WTC11 (cell line): ENCODE results near the gene TIFAB. TPM values are rescaled to one million over a fixed set of nuclear protein-coding genes. Genes with fewer than 3 reads are reported as not detected.

Source experiments
- ATAC-seq: fragments of 200-7000 bp; cut with Tn5 transposase; 2 replicates; pipeline ENCODE4 v1.10.0; 2021; ENCODE audit warnings: mild to moderate bottlenecking, moderate library complexity
- CTCF ChIA-PET: fragments of 300-600 bp; sonication (Branson Sonifier 250); formaldehyde crosslinking; loops from one replicate; lab custom pipeline; 2021; ENCODE audit warnings: antibody characterized with exemption; lab: Charles Lee
- POLR2A ChIA-PET: fragments of 350-600 bp; sonication (Branson Sonifier 250); formaldehyde crosslinking; loops from one replicate; lab custom pipeline; 2021; ENCODE audit warnings: antibody characterized with exemption; lab: Charles Lee
- DNase-seq: peaks from one replicate; pipeline ENCODE4 v3.0.0; 2021; ENCODE audit warnings: low spot score
- H3K27ac Mint-ChIP-seq: 2 replicates; pipeline ENCODE4 v1.8.0; 2021; ENCODE audit warnings: mixed read lengths
- H3K27me3 Mint-ChIP-seq: 2 replicates; pipeline ENCODE4 v1.8.0; 2021; ENCODE audit warnings: low read depth, mild to moderate bottlenecking, moderate library complexity, mixed read lengths
- H3K36me3 Mint-ChIP-seq: 2 replicates; pipeline ENCODE4 v1.8.0; 2021; ENCODE audit warnings: mixed read lengths
- H3K4me1 Mint-ChIP-seq: 2 replicates; pipeline ENCODE4 v1.8.0; 2022; ENCODE audit warnings: mixed read lengths
- H3K4me3 Mint-ChIP-seq: 2 replicates; pipeline ENCODE4 v1.8.0; 2021; ENCODE audit warnings: mild to moderate bottlenecking, moderate library complexity, mixed read lengths
- H3K9me3 Mint-ChIP-seq: 2 replicates; pipeline ENCODE4 v1.8.0; 2021; ENCODE audit warnings: mixed read lengths
- ATF6 ChIP-seq: sonication (generic); formaldehyde crosslinking; IDR thresholded peaks from 2 replicates; pipeline ENCODE4 v1.8.1; 2023; ENCODE audit warnings: mild to moderate bottlenecking, missing genetic modification reagents
- CREB1 ChIP-seq: sonication (generic); formaldehyde crosslinking; IDR thresholded peaks from 2 replicates; pipeline ENCODE4 v1.8.0; 2023; ENCODE audit warnings: mild to moderate bottlenecking, missing genetic modification reagents
- CREM ChIP-seq: sonication (generic); formaldehyde crosslinking; IDR thresholded peaks from 2 replicates; pipeline ENCODE4 v1.8.1; 2022; ENCODE audit warnings: mild to moderate bottlenecking, missing genetic modification reagents, moderate library complexity
- ELF4 ChIP-seq: sonication (generic); formaldehyde crosslinking; IDR thresholded peaks from 2 replicates; pipeline ENCODE4 v1.8.1; 2022; ENCODE audit warnings: low read depth, mild to moderate bottlenecking, moderate library complexity, missing genetic modification reagents
- FOXJ3 ChIP-seq: sonication (generic); formaldehyde crosslinking; IDR thresholded peaks from 2 replicates; pipeline ENCODE4 v1.9.0; 2021; ENCODE audit warnings: missing genetic modification reagents, mild to moderate bottlenecking, borderline replicate concordance
- GABPB1 ChIP-seq: sonication (generic); formaldehyde crosslinking; IDR thresholded peaks from 2 replicates; pipeline ENCODE4 v1.8.1; 2023; ENCODE audit warnings: mild to moderate bottlenecking, missing genetic modification reagents
- IRF2 ChIP-seq: sonication (generic); formaldehyde crosslinking; IDR thresholded peaks from 2 replicates; pipeline ENCODE4 v1.8.0; 2022; ENCODE audit warnings: low read depth, missing genetic modification reagents, borderline replicate concordance
- NFYB ChIP-seq: sonication (generic); formaldehyde crosslinking; conservative IDR thresholded peaks from 2 replicates; pipeline ENCODE4 v1.8.0; 2022; ENCODE audit warnings: low read depth, missing genetic modification reagents
- SMAD4 ChIP-seq: sonication (generic); formaldehyde crosslinking; IDR thresholded peaks from 2 replicates; pipeline ENCODE4 v1.8.0; 2022; ENCODE audit warnings: mild to moderate bottlenecking, missing genetic modification reagents
- TCF7 ChIP-seq: sonication (generic); formaldehyde crosslinking; IDR thresholded peaks from 2 replicates; pipeline ENCODE4 v1.8.0; 2022; ENCODE audit warnings: mild to moderate bottlenecking, low read depth, missing genetic modification reagents, moderate library complexity
- ZMAT4 ChIP-seq: fragments of 250-450 bp; sonication (Bioruptor Pico); IDR thresholded peaks from 2 replicates; pipeline ENCODE4 v1.9.0; 2021; ENCODE audit warnings: mild to moderate bottlenecking
- ZNF138 ChIP-seq: sonication (generic); formaldehyde crosslinking; conservative IDR thresholded peaks from 2 replicates; pipeline ENCODE4 v1.8.1; 2022; ENCODE audit warnings: mild to moderate bottlenecking, moderate library complexity, missing genetic modification reagents
- ZNF263 ChIP-seq: sonication (generic); formaldehyde crosslinking; IDR thresholded peaks from 2 replicates; pipeline ENCODE4 v1.8.1; 2022; ENCODE audit warnings: low read depth, mild to moderate bottlenecking, moderate library complexity, missing genetic modification reagents
- total RNA-seq: library from RNA; stranded (reverse); gene quantifications from 3 replicates; pipeline ENCODE4 v1.2.3, GENCODE V29; 2021
- TF ChIP-seq, protein P1 (sequence below): sonication (generic); formaldehyde crosslinking; IDR thresholded peaks from 2 replicates; pipeline ENCODE4 v1.8.1; 2022; ENCODE audit warnings: low read depth, mild to moderate bottlenecking, moderate library complexity, missing genetic modification reagents, borderline replicate concordance
- TF ChIP-seq, protein P2 (sequence below): fragments of 250-450 bp; sonication (Bioruptor Pico); conservative IDR thresholded peaks from 2 replicates; pipeline ENCODE4 v1.9.0; 2021; ENCODE audit warnings: mild to moderate bottlenecking
- TF ChIP-seq, protein P3 (sequence below): sonication (generic); formaldehyde crosslinking; IDR thresholded peaks from 2 replicates; pipeline ENCODE4 v1.8.1; 2023; ENCODE audit warnings: mild to moderate bottlenecking, moderate library complexity, missing genetic modification reagents
- TF ChIP-seq, protein P4 (sequence below): sonication (generic); formaldehyde crosslinking; IDR thresholded peaks from 2 replicates; pipeline ENCODE4 v1.8.0; 2022; ENCODE audit warnings: missing genetic modification reagents
- TF ChIP-seq, protein P5 (sequence below): sonication (generic); formaldehyde crosslinking; IDR thresholded peaks from 2 replicates; pipeline ENCODE4 v1.8.0; 2022; ENCODE audit warnings: mild to moderate bottlenecking, missing genetic modification reagents

TIFAB gene
- total RNA-seq, 1 experiment from 2014 or later = not detected

GRCh38 chr5:135451581-135452320, 400 bp downstream of the TIFAB start (continued):
- no peak for TF ChIP-seq FOXJ3 (CRISPR knock-in tag)
- TF ChIP-seq CREB1 (CRISPR knock-in tag) = no peak
- TF ChIP-seq CREM (CRISPR knock-in tag) = no peak
- TF ChIP-seq ZNF263 = no peak

DNA sequence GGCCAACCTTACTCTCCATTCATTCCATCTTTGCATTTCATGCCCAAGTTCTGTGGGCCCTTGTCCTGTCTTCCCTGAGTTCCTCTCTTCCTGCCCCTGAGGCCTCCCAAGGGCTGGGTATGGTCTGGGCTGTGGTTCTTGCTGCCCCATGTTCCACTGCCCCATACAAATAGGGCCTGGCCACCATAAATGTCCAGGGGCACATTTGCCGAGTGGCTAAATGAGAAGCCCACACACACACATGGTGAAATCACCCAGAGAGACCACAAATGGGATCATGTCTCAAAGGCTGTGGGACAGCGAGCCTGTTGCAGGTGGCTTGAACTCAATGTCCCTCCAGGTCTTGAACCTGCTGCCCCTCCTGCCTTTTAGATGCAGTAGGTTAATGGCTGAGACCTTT, 1.2 kb downstream of the TIFAB start:
- ATAC-seq (no peak), DNase-seq (no peak)
- Mint-ChIP-seq H3K9me3 (no peaks in the 10 kb centered on the region), H3K36me3 (no peaks in the 10 kb centered on the region), H3K4me3 (no peak overlapping the region), H3K4me1 (peaks cover 9% of the 10 kb centered on the region), H3K27me3 (peaks cover 16% of the 10 kb centered on the region; the same call in 1 of the 2 replicates), H3K27ac (no peak overlapping the region)
- TF ChIP-seq ZNF263 = no peak
- TF ChIP-seq IRF2 (CRISPR knock-in tag) = no peak
- TF ChIP-seq, protein P1, sequence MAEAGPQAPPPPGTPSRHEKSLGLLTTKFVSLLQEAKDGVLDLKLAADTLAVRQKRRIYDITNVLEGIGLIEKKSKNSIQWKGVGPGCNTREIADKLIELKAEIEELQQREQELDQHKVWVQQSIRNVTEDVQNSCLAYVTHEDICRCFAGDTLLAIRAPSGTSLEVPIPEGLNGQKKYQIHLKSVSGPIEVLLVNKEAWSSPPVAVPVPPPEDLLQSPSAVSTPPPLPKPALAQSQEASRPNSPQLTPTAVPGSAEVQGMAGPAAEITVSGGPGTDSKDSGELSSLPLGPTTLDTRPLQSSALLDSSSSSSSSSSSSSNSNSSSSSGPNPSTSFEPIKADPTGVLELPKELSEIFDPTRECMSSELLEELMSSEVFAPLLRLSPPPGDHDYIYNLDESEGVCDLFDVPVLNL (CRISPR knock-in tag) = no peak
- TF ChIP-seq TCF7 (CRISPR knock-in tag) = no peak
- TF ChIP-seq GABPB1 (CRISPR knock-in tag) = no peak
- no peak for TF ChIP-seq ZMAT4 (CRISPR knock-in tag)
- TF ChIP-seq ATF6 (CRISPR knock-in tag) = no peak
- no peak for TF ChIP-seq ELF4 (CRISPR knock-in tag)
- TF ChIP-seq, protein P2, sequence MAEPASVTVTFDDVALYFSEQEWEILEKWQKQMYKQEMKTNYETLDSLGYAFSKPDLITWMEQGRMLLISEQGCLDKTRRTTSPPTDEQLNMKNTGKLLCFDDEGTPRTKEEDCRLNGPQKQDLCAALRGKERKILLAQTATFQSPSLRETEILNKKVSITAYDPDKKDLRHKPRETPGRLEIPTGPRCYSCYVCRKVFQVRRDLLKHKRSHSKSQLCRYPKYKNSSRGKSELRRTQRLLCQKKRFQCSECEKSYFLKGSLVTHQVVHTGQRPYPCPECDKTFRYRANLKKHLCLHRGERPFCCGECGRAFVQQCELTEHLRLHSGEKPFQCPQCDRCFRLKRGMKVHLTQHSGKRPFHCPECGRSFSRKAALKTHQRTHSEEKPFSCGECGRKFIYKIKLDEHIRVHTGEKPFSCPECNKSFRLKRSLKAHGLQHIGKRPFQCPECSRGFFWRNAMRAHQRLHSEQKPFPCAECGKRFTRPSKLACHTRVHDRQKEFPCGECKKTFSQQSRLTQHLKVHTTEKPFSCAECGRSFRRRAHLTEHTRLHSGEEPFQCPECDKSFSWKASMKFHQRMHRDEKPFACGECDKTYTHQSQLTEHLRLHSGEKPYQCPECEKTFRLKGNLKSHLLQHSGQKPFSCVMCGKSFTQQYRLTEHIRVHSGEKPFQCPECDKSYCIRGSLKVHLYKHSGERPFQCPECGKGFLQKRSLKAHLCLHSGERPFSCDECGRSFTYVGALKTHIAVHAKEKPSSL = no peak
- no peak for TF ChIP-seq ZNF138 (CRISPR knock-in tag)
- TF ChIP-seq NFYB (CRISPR knock-in tag) = no peak
- TF ChIP-seq, protein P3, sequence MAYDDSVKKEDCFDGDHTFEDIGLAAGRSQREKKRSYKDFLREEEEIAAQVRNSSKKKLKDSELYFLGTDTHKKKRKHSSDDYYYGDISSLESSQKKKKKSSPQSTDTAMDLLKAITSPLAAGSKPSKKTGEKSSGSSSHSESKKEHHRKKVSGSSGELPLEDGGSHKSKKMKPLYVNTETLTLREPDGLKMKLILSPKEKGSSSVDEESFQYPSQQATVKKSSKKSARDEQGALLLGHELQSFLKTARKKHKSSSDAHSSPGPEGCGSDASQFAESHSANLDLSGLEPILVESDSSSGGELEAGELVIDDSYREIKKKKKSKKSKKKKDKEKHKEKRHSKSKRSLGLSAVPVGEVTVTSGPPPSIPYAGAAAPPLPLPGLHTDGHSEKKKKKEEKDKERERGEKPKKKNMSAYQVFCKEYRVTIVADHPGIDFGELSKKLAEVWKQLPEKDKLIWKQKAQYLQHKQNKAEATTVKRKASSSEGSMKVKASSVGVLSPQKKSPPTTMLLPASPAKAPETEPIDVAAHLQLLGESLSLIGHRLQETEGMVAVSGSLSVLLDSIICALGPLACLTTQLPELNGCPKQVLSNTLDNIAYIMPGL (CRISPR knock-in tag) = no peak
- no peak for TF ChIP-seq SMAD4 (CRISPR knock-in tag)
- TF ChIP-seq, protein P4, sequence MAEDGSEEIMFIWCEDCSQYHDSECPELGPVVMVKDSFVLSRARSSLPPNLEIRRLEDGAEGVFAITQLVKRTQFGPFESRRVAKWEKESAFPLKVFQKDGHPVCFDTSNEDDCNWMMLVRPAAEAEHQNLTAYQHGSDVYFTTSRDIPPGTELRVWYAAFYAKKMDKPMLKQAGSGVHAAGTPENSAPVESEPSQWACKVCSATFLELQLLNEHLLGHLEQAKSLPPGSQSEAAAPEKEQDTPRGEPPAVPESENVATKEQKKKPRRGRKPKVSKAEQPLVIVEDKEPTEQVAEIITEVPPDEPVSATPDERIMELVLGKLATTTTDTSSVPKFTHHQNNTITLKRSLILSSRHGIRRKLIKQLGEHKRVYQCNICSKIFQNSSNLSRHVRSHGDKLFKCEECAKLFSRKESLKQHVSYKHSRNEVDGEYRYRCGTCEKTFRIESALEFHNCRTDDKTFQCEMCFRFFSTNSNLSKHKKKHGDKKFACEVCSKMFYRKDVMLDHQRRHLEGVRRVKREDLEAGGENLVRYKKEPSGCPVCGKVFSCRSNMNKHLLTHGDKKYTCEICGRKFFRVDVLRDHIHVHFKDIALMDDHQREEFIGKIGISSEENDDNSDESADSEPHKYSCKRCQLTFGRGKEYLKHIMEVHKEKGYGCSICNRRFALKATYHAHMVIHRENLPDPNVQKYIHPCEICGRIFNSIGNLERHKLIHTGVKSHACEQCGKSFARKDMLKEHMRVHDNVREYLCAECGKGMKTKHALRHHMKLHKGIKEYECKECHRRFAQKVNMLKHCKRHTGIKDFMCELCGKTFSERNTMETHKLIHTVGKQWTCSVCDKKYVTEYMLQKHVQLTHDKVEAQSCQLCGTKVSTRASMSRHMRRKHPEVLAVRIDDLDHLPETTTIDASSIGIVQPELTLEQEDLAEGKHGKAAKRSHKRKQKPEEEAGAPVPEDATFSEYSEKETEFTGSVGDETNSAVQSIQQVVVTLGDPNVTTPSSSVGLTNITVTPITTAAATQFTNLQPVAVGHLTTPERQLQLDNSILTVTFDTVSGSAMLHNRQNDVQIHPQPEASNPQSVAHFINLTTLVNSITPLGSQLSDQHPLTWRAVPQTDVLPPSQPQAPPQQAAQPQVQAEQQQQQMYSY (CRISPR knock-in tag) = no peak
- TF ChIP-seq CREB1 (CRISPR knock-in tag) = no peak
- TF ChIP-seq, protein P5, sequence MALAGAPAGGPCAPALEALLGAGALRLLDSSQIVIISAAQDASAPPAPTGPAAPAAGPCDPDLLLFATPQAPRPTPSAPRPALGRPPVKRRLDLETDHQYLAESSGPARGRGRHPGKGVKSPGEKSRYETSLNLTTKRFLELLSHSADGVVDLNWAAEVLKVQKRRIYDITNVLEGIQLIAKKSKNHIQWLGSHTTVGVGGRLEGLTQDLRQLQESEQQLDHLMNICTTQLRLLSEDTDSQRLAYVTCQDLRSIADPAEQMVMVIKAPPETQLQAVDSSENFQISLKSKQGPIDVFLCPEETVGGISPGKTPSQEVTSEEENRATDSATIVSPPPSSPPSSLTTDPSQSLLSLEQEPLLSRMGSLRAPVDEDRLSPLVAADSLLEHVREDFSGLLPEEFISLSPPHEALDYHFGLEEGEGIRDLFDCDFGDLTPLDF (CRISPR knock-in tag) = no peak
- POLR2A ChIA-PET = no interaction called here
- CTCF ChIA-PET = interaction anchor here (0.8 to 2.9 kb wide), 3 partner anchors 11 to 25 kb away, joined by 3 to 19 read pairs (median 3); no protein-coding TSS in a partner anchor
